Liver (tissue), 3 donors: ENCODE results near the gene ERMAP.

Experiments used
- ATF3 ChIP-seq: IDR thresholded peaks from 2 replicates; pipeline ENCODE4 v1.6.1; 2016; ENCODE audit warnings: antibody characterized with exemption
- EGR1 ChIP-seq, 2 donors: IDR thresholded peaks; 2 replicates each; pipeline ENCODE4 v1.6.1; 2016 to 2018; ENCODE audit warnings: antibody characterized with exemption in 2 of 2, low read depth in 2 of 2
- GABPA ChIP-seq, 2 donors: IDR thresholded peaks in 1 of 2; conservative IDR thresholded peaks in 1 of 2; 2 replicates each; pipeline ENCODE4 v1.6.1; 2016; ENCODE audit warnings: antibody characterized with exemption in 2 of 2, mild to moderate bottlenecking in 1 of 2, moderate library complexity in 1 of 2
- MAX ChIP-seq: IDR thresholded peaks from 2 replicates; pipeline ENCODE4 v1.6.1; 2016; ENCODE audit warnings: antibody characterized with exemption
- RAD21 ChIP-seq, 2 donors: IDR thresholded peaks; 2 replicates each; pipeline ENCODE4 v1.6.1; 2016; ENCODE audit warnings: antibody characterized with exemption in 2 of 2, mild to moderate bottlenecking in 2 of 2
- REST ChIP-seq: IDR thresholded peaks from 2 replicates; pipeline ENCODE4 v1.6.1; 2016; ENCODE audit warnings: antibody characterized with exemption, mild to moderate bottlenecking
- TF ChIP-seq, protein P1 (sequence below): fragments of 150-350 bp; IDR thresholded peaks from 2 replicates; pipeline ENCODE4 v1.5.1; 2017; ENCODE audit warnings: improper control_type of control experiment, low read depth, low read length; ENCODE audit not compliant: missing input control
- donor health status: healthy.
- donor health status: healthy.

DNA sequence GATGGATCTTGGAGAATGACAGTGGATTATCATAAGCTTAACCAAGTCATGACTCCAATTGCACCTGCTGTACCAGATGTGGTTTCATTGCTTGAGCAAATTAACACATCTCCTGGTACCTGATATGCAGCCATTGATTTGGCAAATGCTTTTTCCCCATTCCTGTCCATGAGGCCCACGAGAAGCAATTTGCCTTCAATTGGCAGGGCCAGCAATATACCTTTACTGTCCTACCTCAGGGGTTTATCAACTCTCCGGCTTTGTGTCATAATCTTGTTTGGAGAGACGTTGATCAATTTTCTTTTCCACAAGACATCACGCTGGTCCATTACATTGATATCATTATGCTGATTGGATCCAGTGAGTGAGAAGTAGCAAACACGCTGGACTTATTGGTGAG lies 49.6 kb downstream of the ERMAP start:
- TF ChIP-seq, protein P1, sequence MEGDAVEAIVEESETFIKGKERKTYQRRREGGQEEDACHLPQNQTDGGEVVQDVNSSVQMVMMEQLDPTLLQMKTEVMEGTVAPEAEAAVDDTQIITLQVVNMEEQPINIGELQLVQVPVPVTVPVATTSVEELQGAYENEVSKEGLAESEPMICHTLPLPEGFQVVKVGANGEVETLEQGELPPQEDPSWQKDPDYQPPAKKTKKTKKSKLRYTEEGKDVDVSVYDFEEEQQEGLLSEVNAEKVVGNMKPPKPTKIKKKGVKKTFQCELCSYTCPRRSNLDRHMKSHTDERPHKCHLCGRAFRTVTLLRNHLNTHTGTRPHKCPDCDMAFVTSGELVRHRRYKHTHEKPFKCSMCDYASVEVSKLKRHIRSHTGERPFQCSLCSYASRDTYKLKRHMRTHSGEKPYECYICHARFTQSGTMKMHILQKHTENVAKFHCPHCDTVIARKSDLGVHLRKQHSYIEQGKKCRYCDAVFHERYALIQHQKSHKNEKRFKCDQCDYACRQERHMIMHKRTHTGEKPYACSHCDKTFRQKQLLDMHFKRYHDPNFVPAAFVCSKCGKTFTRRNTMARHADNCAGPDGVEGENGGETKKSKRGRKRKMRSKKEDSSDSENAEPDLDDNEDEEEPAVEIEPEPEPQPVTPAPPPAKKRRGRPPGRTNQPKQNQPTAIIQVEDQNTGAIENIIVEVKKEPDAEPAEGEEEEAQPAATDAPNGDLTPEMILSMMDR, result no peak
- TF ChIP-seq GABPA (IDR thresholded peaks at IDR 0.05 in 1 of 2, conservative IDR thresholded peaks at IDR 0.05 in 1 of 2) (no peak), RAD21 (IDR thresholded peaks at IDR 0.05) (no peak), EGR1 (IDR thresholded peaks at IDR 0.05; ENCODE audit: low read depth in 2 of 2) (no peak), REST (no peak), MAX (no peak), ATF3 (no peak)
